GF-D8 (cell line): ENCODE data around the gene POLR2J.
"Not testable (repeated sequence)": the region's sequence is repeated elsewhere in the genome, so short reads cannot be mapped to it uniquely, and the experiment has no call there.

Experiments
- DNase-seq: peaks from one replicate; lab custom pipeline; 2025; lab: John Stamatoyannopoulos, UW

Gene POLR2J

GRCh38 chr7:102494473-102495149 lies 15.9 kb upstream of the POLR2J start:
- not testable (repeated sequence) for DNase-seq

GRCh38 chr7:102494026-102494425 lies 15.3 kb upstream of the POLR2J start:
- DNase-seq, result not testable (repeated sequence)

GRCh38 chr7:102493220-102493935 lies 14.7 kb upstream of the POLR2J start:
- DNase-seq, result not testable (repeated sequence)

GRCh38 chr7:102490529-102491075 lies 11.9 kb upstream of the POLR2J start:
- not testable (repeated sequence) for DNase-seq

- DNase-seq, result not testable (repeated sequence)
Measured at GRCh38 chr7:102484317-102484716, 5.6 kb upstream of the POLR2J start.

- not testable (repeated sequence) for DNase-seq
Measured at GRCh38 chr7:102481962-102482361, 3.2 kb upstream of the POLR2J start.

GRCh38 chr7:102479982-102480637 lies 1.4 kb upstream of the POLR2J start:
- not testable (repeated sequence) for DNase-seq

GRCh38 chr7:102479209-102479584 lies 475 bp upstream of the POLR2J start:
- not testable (repeated sequence) for DNase-seq

GRCh38 chr7:102474736-102475435 lies 3.8 kb downstream of the POLR2J start:
- DNase-seq, result not testable (repeated sequence)

GRCh38 chr7:102474116-102474515 lies 4.6 kb downstream of the POLR2J start:
- DNase-seq, result not testable (repeated sequence)

GRCh38 chr7:102473271-102473991 lies 5.3 kb downstream of the POLR2J start:
- no peak for DNase-seq

GRCh38 chr7:102472126-102473041 lies 6.3 kb downstream of the POLR2J start:
- DNase-seq, result no peak

- no peak for DNase-seq
Measured at GRCh38 chr7:102471791-102472125, 7.0 kb downstream of the POLR2J start.

- DNase-seq, result no peak
Measured at GRCh38 chr7:102469972-102470825, 8.5 kb downstream of the POLR2J start.

GRCh38 chr7:102469351-102469971 lies 9.3 kb downstream of the POLR2J start:
- no peak for DNase-seq

GRCh38 chr7:102468478-102469350 lies 10.0 kb downstream of the POLR2J start:
- no peak for DNase-seq

- no peak for DNase-seq
Measured at GRCh38 chr7:102467581-102468477, 10.9 kb downstream of the POLR2J start.
